Measurements from ENCODE around the gene KAT2B. TPM values are rescaled to one million over a fixed set of nuclear protein-coding genes. Genes with fewer than 3 reads are reported as not detected.

Gene KAT2B
- total RNA-seq, 1 donor from 2014 or later: 52.6 TPM

- H3K4me3 ChIP-seq: peak overlapping the region; percentile 77
- H3K4me1 ChIP-seq: peaks cover 14% of the 10 kb centered on the region
- intact Hi-C loops (cut with DNase I): no loop called here
- no peaks in the 10 kb centered on the region for H3K27me3 ChIP-seq
- no peaks in the 10 kb centered on the region for H3K9me3 ChIP-seq
- no peak for TF ChIP-seq CTCF (IDR thresholded peaks at IDR 0.05)
- ATAC-seq (no peak), DNase-seq (no peak)
- peak overlapping the region; percentile 95 for H3K27ac ChIP-seq
- H3K36me3 ChIP-seq: no peaks in the 10 kb centered on the region
Observed at GRCh38 chr3:20186600-20187004, 146.4 kb downstream of the KAT2B start.

GRCh38 chr3:20190991-20191390 lies 150.7 kb downstream of the KAT2B start:
- H3K27ac ChIP-seq: no peak overlapping the region
- no peak overlapping the region for H3K4me3 ChIP-seq
- no peaks in the 10 kb centered on the region for H3K36me3 ChIP-seq
- H3K9me3 ChIP-seq: no peaks in the 10 kb centered on the region
- intact Hi-C loops (cut with DNase I): no loop called here
- TF ChIP-seq CTCF (IDR thresholded peaks at IDR 0.05): no peak
- DNase-seq (no peak), ATAC-seq (no peak)
- no peaks in the 10 kb centered on the region for H3K27me3 ChIP-seq
- peaks cover 10% of the 10 kb centered on the region for H3K4me1 ChIP-seq

GRCh38 chr3:20194793-20195460 lies 154.7 kb downstream of the KAT2B start:
- intact Hi-C loops (cut with DNase I): no loop called here
- DNase-seq: no peak
- Histone ChIP-seq H3K4me1 (no peaks in the 10 kb centered on the region), H3K27ac (no peak overlapping the region), H3K27me3 (no peaks in the 10 kb centered on the region), H3K4me3 (no peak overlapping the region), H3K9me3 (no peaks in the 10 kb centered on the region), H3K36me3 (no peaks in the 10 kb centered on the region)
- TF ChIP-seq CTCF (IDR thresholded peaks at IDR 0.05): no peak
- no peak for ATAC-seq

GRCh38 chr3:20197775-20198174 lies 157.5 kb downstream of the KAT2B start:
- no peaks in the 10 kb centered on the region for H3K36me3 ChIP-seq
- intact Hi-C loops (cut with DNase I): no loop called here
- no peak overlapping the region for H3K27ac ChIP-seq
- H3K4me3 ChIP-seq: no peak overlapping the region
- H3K9me3 ChIP-seq: no peaks in the 10 kb centered on the region
- TF ChIP-seq CTCF (IDR thresholded peaks at IDR 0.05): no peak
- no peaks in the 10 kb centered on the region for H3K4me1 ChIP-seq
- no peaks in the 10 kb centered on the region for H3K27me3 ChIP-seq
- no peak for ATAC-seq
- no peak for DNase-seq

- Histone ChIP-seq H3K27me3 (no peaks in the 10 kb centered on the region), H3K4me3 (no peak overlapping the region), H3K9me3 (no peaks in the 10 kb centered on the region), H3K27ac (no peak overlapping the region), H3K4me1 (no peaks in the 10 kb centered on the region), H3K36me3 (no peaks in the 10 kb centered on the region)
- DNase-seq (no peak), ATAC-seq (no peak)
- TF ChIP-seq CTCF (IDR thresholded peaks at IDR 0.05): no peak
- intact Hi-C loops (cut with DNase I): no loop called here
Observed at GRCh38 chr3:20201143-20201542, 160.9 kb downstream of the KAT2B start.

Small RNAs within 50 kb of the gene (microRNA-seq; reads per million reads assigned to microRNA genes)
- gene MIR3135A (ENCODE audit: borderline microRNAs expressed): not detected

Other genes with a start within 250 kb of the KAT2B start
- gene EFHB, start 106.2 kb upstream of the KAT2B start, total RNA-seq: 0.90 TPM
- gene RAB5A, start 93.3 kb upstream of the KAT2B start, total RNA-seq: 71.7 TPM
- gene PP2D1, start 28.2 kb upstream of the KAT2B start, total RNA-seq: not detected
- not detected for gene SGO1, start 145.8 kb downstream of the KAT2B start, total RNA-seq